B cell (primary cell): Measurements from ENCODE around the gene CCT6B. TPM values are rescaled to one million over a fixed set of nuclear protein-coding genes. Genes with fewer than 3 reads are reported as not detected.

ENCODE experiments used
- ATAC-seq: fragments of 200-7000 bp; cut with Tn5 transposase; one replicate; pipeline ENCODE4 v1.10.0; 2021; ENCODE audit warnings: low read depth, mild to moderate bottlenecking, moderate number of reproducible peaks, moderate library complexity
- CTCF ChIA-PET: fragments of 350-600 bp; sonication (Branson Sonifier 250); formaldehyde crosslinking; loops from one replicate; lab custom pipeline; 2021; ENCODE audit warnings: antibody characterized with exemption, inconsistent platforms; lab: Charles Lee
- POLR2A ChIA-PET: fragments of 350-600 bp; sonication (Branson Sonifier 250); formaldehyde crosslinking; loops from one replicate; lab custom pipeline; 2021; ENCODE audit warnings: antibody characterized with exemption; lab: Charles Lee
- DNase-seq: peaks from one replicate; pipeline ENCODE4 v3.0.0; 2013
- H2AFZ ChIP-seq: 2 replicates; pipeline ENCODE4 v1.6.1; 2012; ENCODE audit warnings: mild to moderate bottlenecking, low read depth, low read length; ENCODE audit not compliant: insufficient read depth, poor library complexity, severe bottlenecking
- H3K27ac ChIP-seq, 2 donors: 1 replicate in 1 of 2; 2 replicates in 1 of 2; pipeline ENCODE4 v1.5.1; 2012 to 2013; ENCODE audit warnings: low read length in 2 of 2, mild to moderate bottlenecking in 2 of 2, moderate library complexity in 1 of 2
- H3K27me3 ChIP-seq, 4 experiments: fragments of 200-600 bp in 1 of 4; sonication (generic) in 1 of 4; replicated peaks in 1 of 4; 1 replicate in 2 of 4; 2 replicates in 2 of 4; pipeline versions ENCODE4 v1.6.1 to v1.7.0; 2013 to 2016; ENCODE audit warnings: low read length in 3 of 4, mild to moderate bottlenecking in 2 of 4, mixed read lengths in 1 of 4, moderate library complexity in 1 of 4; ENCODE audit not compliant: insufficient read depth in 4 of 4, control insufficient read depth in 3 of 4; ENCODE audit errors: control extremely low read depth in 1 of 4
- H3K36me3 ChIP-seq, 2 experiments: replicated peaks in 1 of 2; 1 replicate in 1 of 2; 2 replicates in 1 of 2; pipeline versions ENCODE4 v1.6.1 to v1.7.1; 2013; ENCODE audit warnings: low read length in 1 of 2; ENCODE audit not compliant: insufficient read depth in 2 of 2, control insufficient read depth in 1 of 2; ENCODE audit errors: control extremely low read depth in 1 of 2, extremely low read depth in 1 of 2
- H3K4me1 ChIP-seq, 2 donors: fragments of 200-600 bp in 1 of 2; sonication (generic) in 1 of 2; 1 replicate in 1 of 2; 2 replicates in 1 of 2; pipeline versions ENCODE4 v1.5.1 to v1.6.1; 2013 to 2017; ENCODE audit warnings: low read length in 2 of 2; ENCODE audit not compliant: control insufficient read depth in 2 of 2, insufficient read depth in 2 of 2
- H3K4me2 ChIP-seq: replicated peaks from 2 replicates; pipeline ENCODE3; 2012; ENCODE audit warnings: mild to moderate bottlenecking, low read depth, low read length; ENCODE audit not compliant: poor library complexity, severe bottlenecking
- H3K4me3 ChIP-seq, 5 experiments: fragments of 200-600 bp in 1 of 5; sonication (generic) in 1 of 5; 1 replicate in 3 of 5; 2 replicates in 2 of 5; pipeline versions ENCODE4 v1.5.1 to v1.7.0; 2011 to 2016; ENCODE audit warnings: low read length in 4 of 5, mild to moderate bottlenecking in 4 of 5, low read depth in 2 of 5, control low read depth in 1 of 5, moderate library complexity in 1 of 5; ENCODE audit not compliant: insufficient read depth in 1 of 5; ENCODE audit errors: control extremely low read depth in 1 of 5, extremely low read depth in 1 of 5
- H3K79me2 ChIP-seq: fragments of 200-600 bp; sonication (generic); one replicate; pipeline ENCODE4 v1.6.0; 2016; ENCODE audit warnings: low read length; ENCODE audit not compliant: control insufficient read depth, insufficient read depth
- H3K9ac ChIP-seq: fragments of 200-600 bp; sonication (generic); 2 replicates; pipeline ENCODE4 v1.6.1; 2017; ENCODE audit warnings: mild to moderate bottlenecking, low read length, moderate library complexity
- H3K9me3 ChIP-seq, 3 donors: one replicate each; pipeline versions ENCODE4 v1.6.1 to v1.7.1; 2013; ENCODE audit warnings: low read length in 2 of 3; ENCODE audit not compliant: control insufficient read depth in 2 of 3, insufficient read depth in 1 of 3; ENCODE audit errors: control extremely low read depth in 1 of 3
- H4K20me1 ChIP-seq: 2 replicates; pipeline ENCODE4 v1.6.0; 2012; ENCODE audit warnings: mild to moderate bottlenecking, low read length; ENCODE audit not compliant: insufficient read depth, control insufficient read depth, poor library complexity, severe bottlenecking
- H3K27ac Mint-ChIP-seq: one replicate; pipeline ENCODE4 v1.8.0; 2021; ENCODE audit warnings: mixed read lengths
- H3K27me3 Mint-ChIP-seq: one replicate; pipeline ENCODE4 v1.8.0; 2021; ENCODE audit warnings: mixed read lengths
- H3K4me1 Mint-ChIP-seq: one replicate; pipeline ENCODE4 v1.8.0; 2021; ENCODE audit warnings: mixed read lengths
- H3K4me3 Mint-ChIP-seq: one replicate; pipeline ENCODE4 v1.8.0; 2021; ENCODE audit warnings: mixed read lengths
- H3K9me3 Mint-ChIP-seq: one replicate; pipeline ENCODE4 v1.8.0; 2022; ENCODE audit warnings: mixed read lengths; ENCODE audit not compliant: insufficient read depth
- EZH2 ChIP-seq: IDR thresholded peaks from 2 replicates; pipeline ENCODE4 v1.6.1; 2012; ENCODE audit warnings: borderline replicate concordance, low read depth, mild to moderate bottlenecking, moderate library complexity, low read length; ENCODE audit not compliant: insufficient read depth, poor library complexity, severe bottlenecking
- WGBS: methylation state at CpG from one replicate; pipeline ENCODE4 v1.1.5; 2013; ENCODE audit warnings: missing lambda C conversion rate; ENCODE audit not compliant: insufficient coverage; 5-methylcytosine and 5-hydroxymethylcytosine counted together
- intact Hi-C: fragments of 100-400 bp; cut with micrococcal nuclease; formaldehyde crosslinking; loops from one replicate; pipeline ENCODE4 v1.10.0; 2022
- polyA plus RNA-seq: library from polyadenylated mRNA; depleted of rRNA; stranded (reverse); fragments of >200 nt; gene quantifications from 2 replicates; pipeline ENCODE4 v1.2.3, GENCODE V29; 2012
- total RNA-seq, 2 donors: library from RNA; stranded (reverse); fragments of 120-200 nt in 1 of 2; gene quantifications; 1 replicate in 1 of 2; 2 replicates in 1 of 2; pipeline versions ENCODE4 v1.2.3 to v1.2.4, GENCODE V29; 2013 to 2022
- TF ChIP-seq, protein P1 (sequence below): fragments of 200-600 bp; IDR thresholded peaks from one replicate; pipeline ENCODE4 v1.8.0; 2022; ENCODE audit warnings: antibody characterized with exemption, mild to moderate bottlenecking

CCT6B gene
- total and polyA plus RNA-seq, 2 donors (not counting 1 experiment from before 2014, with no cell fraction given), result 0.82 to 2.6 TPM

DNA sequence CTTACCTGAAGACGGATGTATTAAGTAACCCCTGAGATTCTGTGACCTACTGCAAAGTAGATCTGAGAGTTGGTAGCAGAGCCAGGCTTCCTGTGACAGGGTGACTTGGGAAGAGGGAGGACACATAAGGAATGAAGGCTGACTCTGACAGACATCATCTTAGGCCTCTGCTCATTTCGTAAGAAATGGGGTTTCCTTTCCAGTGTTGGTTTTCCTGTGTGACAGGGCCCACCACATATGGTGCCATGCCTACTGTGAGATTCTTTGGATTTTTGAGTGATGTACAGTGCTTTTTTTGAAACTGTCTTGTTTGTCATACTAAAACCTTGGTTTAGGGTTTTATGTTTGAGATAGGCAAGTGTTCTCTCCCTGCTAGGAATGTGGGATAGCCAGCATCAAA lies 31.8 kb upstream of the CCT6B start:
- no peak for TF ChIP-seq EZH2
- TF ChIP-seq, protein P1, sequence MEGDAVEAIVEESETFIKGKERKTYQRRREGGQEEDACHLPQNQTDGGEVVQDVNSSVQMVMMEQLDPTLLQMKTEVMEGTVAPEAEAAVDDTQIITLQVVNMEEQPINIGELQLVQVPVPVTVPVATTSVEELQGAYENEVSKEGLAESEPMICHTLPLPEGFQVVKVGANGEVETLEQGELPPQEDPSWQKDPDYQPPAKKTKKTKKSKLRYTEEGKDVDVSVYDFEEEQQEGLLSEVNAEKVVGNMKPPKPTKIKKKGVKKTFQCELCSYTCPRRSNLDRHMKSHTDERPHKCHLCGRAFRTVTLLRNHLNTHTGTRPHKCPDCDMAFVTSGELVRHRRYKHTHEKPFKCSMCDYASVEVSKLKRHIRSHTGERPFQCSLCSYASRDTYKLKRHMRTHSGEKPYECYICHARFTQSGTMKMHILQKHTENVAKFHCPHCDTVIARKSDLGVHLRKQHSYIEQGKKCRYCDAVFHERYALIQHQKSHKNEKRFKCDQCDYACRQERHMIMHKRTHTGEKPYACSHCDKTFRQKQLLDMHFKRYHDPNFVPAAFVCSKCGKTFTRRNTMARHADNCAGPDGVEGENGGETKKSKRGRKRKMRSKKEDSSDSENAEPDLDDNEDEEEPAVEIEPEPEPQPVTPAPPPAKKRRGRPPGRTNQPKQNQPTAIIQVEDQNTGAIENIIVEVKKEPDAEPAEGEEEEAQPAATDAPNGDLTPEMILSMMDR, result no peak
- DNase-seq, result no peak
- intact Hi-C loops, result no loop called here
- Histone ChIP-seq H4K20me1 (no peaks in the 10 kb centered on the region), H3K4me2 (no peak overlapping the region), H3K27ac (no peak overlapping the region), H3K9me3 (no peaks in the 10 kb centered on the region), H3K4me1 (no peaks in the 10 kb centered on the region), H3K27me3 (no peaks in the 10 kb centered on the region), H3K4me3 (no peak overlapping the region), H3K9ac (no peak overlapping the region), H3K36me3 (peaks cover 0 to 62% of the 10 kb centered on the region in 2 experiments), H2AFZ (no peak overlapping the region), H3K79me2 (peaks cover 4% of the 10 kb centered on the region)
- 67% methylated on average over 2 of the region's 2 CpGs for WGBS
- ChIA-PET CTCF (interaction anchor here (1.4 to 1.7 kb wide), 2 partner anchors 10 to 126 kb away, joined by 3 to 5 read pairs; partner anchors contain the start of gene RAD51D), POLR2A (no interaction called here)
- Mint-ChIP-seq H3K4me1 (no peaks in the 10 kb centered on the region), H3K27me3 (no peaks in the 10 kb centered on the region), H3K27ac (no peak overlapping the region), H3K9me3 (no peaks in the 10 kb centered on the region), H3K4me3 (no peak overlapping the region)
- no peak for ATAC-seq

DNA sequence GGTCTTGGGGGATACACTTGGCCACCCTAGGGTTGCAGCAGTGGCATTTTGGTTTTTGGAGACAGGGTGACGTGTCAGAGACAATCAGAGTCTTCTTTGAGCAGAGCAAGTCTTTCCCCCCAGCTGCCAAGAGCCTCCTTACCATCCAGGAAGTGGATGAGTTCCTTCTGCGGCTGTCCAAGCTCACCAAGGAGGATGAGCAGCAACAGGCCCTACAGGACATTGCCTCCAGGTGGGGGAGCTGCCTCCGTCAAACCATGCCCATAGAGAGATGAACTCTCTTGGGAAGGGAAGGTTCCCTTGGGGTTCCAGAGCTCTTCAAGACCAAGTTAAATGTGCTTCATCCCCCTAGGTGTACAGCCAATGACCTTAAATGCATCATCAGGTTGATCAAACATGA lies 30.3 kb upstream of the CCT6B start:
- H3K27ac Mint-ChIP-seq, result no peak overlapping the region
- H3K4me2 ChIP-seq, result no peak overlapping the region
- TF ChIP-seq EZH2, result no peak
- TF ChIP-seq, protein P1, result no peak
- H3K4me1 ChIP-seq, result no peaks in the 10 kb centered on the region
- no peaks in the 10 kb centered on the region for H3K27me3 Mint-ChIP-seq
- ChIA-PET POLR2A (no interaction called here), CTCF (interaction anchor here (1.1 to 2.0 kb wide), 5 partner anchors 8 to 127 kb away, joined by 3 to 9 read pairs (median 5); partner anchors contain the start of gene LIG3)
- intact Hi-C loops, result no loop called here
- no peaks in the 10 kb centered on the region for H3K27me3 ChIP-seq
- H2AFZ ChIP-seq, result no peak overlapping the region
- H4K20me1 ChIP-seq, result no peaks in the 10 kb centered on the region
- no peaks in the 10 kb centered on the region for H3K9me3 Mint-ChIP-seq
- H3K4me3 ChIP-seq, result no peak overlapping the region
- no peak overlapping the region for H3K9ac ChIP-seq
- H3K9me3 ChIP-seq, result no peaks in the 10 kb centered on the region
- H3K4me1 Mint-ChIP-seq, result no peaks in the 10 kb centered on the region
- no peak overlapping the region for H3K27ac ChIP-seq
- no peak for ATAC-seq
- 100% methylated on average over 2 of the region's 3 CpGs for WGBS
- peaks cover 0 to 70% of the 10 kb centered on the region in 2 experiments for H3K36me3 ChIP-seq
- peaks cover 4% of the 10 kb centered on the region for H3K79me2 ChIP-seq
- no peak overlapping the region for H3K4me3 Mint-ChIP-seq
- no peak for DNase-seq
